WTC11 (cell line): ENCODE measurements around the gene TBC1D10B.
"Not testable (repeated sequence)": the region's sequence is repeated elsewhere in the genome, so short reads cannot be mapped to it uniquely, and the experiment has no call there.

Experiments used
- ARID4B ChIP-seq: sonication (generic); formaldehyde crosslinking; IDR thresholded peaks from 2 replicates; pipeline ENCODE4 v1.8.0; 2023; ENCODE audit warnings: missing genetic modification reagents, mild to moderate bottlenecking, borderline replicate concordance
- TF ChIP-seq, protein P1 (sequence below): sonication (generic); formaldehyde crosslinking; IDR thresholded peaks from 2 replicates; pipeline ENCODE4 v1.8.1; 2022; ENCODE audit warnings: low read depth, mild to moderate bottlenecking, moderate library complexity, missing genetic modification reagents, borderline replicate concordance

DNA sequence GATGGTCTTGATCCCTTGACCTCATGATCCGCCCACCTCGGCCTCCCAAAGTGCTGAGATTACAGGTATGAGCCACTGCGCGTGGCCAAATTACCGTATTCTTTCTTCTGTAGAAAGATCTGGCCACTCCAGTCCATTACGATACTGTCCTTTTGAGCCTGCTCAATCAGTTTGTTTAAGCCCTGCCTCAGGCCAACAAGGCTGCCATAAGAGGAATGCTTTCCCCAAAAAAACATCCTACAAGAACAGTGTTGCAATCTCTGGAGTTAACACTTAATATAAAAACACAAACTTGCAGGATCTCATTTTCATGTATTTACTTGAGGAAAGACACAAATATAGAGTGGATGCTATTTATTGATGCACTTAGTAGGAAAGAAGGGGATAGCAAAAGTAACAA lies 46.1 kb downstream of the TBC1D10B start:
- not testable (repeated sequence) for TF ChIP-seq ARID4B (CRISPR knock-in tag)
- TF ChIP-seq, protein P1, sequence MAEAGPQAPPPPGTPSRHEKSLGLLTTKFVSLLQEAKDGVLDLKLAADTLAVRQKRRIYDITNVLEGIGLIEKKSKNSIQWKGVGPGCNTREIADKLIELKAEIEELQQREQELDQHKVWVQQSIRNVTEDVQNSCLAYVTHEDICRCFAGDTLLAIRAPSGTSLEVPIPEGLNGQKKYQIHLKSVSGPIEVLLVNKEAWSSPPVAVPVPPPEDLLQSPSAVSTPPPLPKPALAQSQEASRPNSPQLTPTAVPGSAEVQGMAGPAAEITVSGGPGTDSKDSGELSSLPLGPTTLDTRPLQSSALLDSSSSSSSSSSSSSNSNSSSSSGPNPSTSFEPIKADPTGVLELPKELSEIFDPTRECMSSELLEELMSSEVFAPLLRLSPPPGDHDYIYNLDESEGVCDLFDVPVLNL (CRISPR knock-in tag) = not testable (repeated sequence)
